Stimulated activated CD4-positive, alpha-beta T cell treated with anti-CD3 and anti-CD28 coated beads, Interleukin-15, amount 100 ng/mL, for 24 hours (primary cell): ENCODE results near the gene RNF220.
"Not testable (repeated sequence)": the region's sequence is repeated elsewhere in the genome, so short reads cannot be mapped to it uniquely, and the experiment has no call there.

Experiments
- DNase-seq: peaks from one replicate; pipeline ENCODE4 v3.0.0-alpha.2; 2020

The RNF220 gene

DNA sequence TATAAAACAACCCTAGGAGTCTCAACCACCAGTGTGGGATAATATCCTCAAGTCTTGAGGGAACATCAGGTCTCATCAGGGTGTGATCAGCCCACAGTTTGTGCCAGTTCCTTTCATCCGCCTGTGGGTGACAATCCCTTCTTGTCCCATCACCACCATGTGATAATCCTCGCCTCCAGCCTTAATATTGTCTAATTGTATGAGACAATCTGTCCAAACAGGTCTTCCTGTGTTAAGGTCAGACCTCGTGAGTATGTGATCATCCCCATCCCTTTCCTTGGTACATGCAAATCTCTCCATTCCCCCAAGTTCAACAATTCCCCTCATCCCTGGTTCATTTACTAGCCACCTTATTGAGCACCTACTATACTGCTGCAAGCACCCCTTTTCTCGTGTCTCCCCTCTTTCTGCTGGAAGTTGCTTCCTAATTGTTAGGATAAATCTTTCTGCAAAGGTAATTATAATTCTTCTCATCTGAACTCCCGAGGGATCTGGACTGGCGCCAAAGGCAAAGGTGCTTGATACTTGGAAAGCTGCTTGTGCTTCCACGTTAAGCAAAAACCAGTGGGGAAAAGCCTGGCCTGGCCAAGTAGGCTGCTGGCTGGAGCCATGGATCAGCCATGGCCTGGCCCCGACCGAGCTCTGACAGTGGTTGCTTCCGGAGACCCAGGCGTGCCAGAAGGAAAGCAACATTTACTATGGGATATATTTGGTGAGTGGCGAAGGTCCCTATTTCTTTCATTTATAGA, 92.5 kb downstream of the RNF220 start:
- DNase-seq: no peak

DNA sequence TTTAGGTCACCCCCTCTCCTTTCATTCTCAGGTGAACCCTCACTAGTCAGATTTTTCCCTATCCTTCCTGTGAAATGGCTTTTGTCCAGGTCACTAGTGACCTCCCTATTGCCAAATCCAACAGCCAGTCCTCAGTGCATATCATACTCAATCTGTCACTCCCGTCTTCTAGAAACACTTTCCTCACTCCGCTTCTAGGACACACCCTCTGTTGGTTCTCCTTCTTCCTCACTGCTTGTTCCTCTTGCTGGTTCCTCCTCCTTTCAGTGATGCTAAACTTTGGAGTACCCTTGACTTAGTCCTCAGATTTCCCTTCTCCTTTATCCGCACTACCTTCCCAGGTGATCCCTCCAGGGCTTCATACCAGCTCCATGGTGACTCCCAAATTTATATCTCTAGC, 94.3 kb downstream of the RNF220 start:
- DNase-seq: no peak

DNA sequence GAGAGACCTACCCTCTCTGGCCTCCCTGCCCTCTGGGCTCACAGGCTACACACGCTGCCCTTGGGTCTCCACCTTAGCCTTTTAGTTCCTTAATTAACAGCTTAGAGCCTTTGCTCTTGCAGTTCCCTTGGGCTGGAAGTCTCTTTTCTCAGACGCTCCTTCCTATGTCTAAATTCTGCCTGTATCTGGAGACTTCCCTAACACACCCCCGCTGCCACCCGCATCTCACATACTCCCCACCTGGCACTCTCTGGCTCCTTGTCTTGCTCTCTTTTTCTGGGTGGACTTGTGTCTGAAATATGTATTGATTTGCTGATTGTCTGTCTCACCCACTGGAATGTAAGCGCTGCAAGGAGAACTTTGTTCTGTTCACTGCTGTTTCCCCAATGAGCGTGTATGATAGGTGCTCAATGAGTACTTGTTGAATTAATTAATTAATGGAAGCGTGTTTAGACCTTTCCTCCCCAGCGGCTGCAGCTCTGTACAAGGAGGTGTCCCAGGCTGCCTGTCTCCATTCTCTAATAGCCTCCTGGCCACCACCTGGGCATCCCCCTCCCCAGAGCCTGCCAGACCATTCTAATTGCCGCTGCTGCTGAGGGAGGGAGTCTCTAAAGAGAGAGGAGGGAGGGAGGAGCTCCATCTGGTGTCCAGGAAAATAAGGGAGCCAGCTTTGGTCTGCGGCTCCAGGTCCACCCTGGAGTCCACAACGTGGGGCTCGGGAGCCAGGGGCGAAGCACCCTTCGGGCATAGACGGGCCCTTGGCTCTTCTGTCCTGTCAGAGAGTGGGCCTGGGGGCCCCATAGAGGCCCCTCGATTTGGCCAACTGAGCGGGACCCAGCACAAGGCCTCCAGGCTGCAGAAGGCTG, 95.4 kb downstream of the RNF220 start:
- DNase-seq: no peak

DNA sequence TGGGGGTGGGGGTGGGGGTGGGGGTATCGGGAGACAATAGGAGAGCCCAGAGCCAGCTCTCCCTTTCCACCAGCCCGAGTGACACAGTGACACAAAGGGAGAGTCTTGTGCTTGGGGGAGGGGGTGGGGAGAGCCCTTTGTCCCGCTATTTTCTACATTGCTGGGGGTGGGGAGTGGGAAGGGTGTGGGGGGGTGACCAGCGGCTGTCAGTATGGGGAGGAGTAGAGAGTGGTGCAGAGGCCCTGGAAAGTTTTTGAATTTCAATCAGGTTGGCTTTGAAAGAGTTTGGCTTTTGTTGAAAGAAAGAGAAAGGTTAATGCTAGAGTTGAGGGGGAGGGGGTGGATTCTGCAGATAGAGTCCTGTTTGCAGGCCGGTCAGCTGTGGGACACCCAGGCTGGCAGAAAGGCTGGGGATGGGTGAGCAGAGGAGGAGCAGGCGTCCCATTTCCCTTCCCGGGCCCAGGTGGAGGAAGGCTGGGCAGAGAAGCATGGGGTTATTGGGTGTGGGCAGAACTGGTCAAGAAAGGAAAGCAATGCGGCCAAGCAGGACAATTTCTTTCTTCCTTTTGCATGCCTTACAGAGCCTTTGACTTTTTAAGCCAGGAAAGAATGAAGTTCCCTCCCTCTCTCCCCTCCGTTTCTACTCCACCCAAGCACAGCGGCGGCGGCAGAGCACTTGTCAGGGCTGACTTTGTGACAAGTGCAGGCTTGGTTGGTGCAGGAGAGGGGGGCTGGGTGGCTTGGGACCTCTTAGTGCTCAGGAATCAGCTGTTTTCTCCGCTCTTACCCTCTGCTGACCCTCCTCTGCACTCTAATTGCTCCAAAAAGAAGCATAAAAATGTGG, 96.2 kb downstream of the RNF220 start:
- no peak for DNase-seq

DNA sequence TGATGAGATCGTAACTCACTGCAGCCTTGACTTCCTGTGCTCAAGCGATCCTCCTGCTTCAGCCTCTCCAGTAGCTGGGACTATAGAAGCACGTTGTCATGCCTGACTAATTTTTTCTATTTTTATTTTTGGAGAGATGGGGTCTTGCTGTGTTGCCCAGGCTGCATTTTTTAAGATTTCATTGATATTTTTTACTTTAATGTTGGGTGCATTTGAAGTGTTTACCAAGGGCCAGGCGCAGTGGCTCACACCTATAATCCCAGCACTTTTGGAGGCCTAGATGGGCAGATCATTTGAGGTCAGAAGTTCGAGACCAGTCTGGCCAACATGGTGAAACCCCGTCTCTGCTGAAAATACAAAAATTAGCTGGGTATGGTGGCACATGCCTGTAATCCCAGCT, 97.8 kb downstream of the RNF220 start:
- DNase-seq: not testable (repeated sequence)

DNA sequence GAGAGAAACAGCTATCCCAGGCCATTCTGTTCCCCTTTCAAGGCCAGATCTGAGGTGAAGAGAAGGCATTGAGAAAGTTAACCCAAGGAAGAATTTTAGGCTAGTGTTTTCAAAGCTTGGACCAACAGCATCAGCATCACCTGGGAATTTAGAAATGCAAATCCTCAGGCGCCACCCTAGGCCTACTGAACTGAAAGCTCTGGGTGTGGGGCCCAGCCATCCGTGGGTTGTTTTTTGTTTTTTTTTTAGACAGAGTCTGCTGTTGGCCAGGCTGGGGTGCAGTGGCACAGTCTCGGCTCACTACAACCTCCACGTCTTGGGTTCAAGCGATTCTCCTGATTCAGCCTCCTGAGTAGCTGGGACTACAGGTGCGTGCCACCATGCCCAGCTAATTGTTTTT, 98.6 kb downstream of the RNF220 start:
- no peak for DNase-seq

DNA sequence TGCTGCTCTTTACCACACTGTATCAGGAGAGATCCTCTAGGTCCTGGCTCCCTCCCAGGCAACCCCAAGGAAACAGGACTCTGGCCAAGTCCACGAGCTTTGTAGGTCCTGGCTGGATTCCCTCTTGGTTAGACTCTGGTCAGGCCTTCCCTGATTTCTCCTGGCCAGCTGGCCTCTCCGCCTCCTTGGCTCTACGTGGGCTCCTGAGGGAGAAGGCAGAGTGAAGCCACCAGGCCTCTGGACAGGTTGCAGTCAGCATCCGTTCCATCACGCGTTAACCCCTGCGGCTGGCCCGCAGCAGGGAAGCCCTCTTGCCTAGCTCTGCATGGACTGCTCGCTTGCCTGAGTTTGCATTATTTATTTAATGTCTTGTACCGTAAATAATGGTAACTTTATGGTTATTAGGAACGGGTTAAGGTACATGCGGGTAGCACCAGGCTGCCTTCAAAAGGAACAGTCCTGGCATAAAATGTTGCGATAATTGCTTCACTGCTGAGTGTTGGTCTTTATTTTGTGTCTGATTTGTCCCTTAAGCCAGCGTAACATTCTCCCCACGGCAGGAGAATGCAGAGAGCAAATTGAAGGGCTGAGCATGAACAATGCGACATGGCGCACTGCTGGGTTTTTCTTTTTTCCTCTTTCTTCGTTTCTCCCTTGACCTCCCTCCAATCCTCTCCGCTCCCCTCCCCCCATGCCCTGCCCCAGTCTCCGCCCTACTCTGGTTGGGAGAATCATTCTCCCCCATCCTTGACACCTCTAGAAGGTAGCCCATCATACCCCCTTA, 100.3 kb downstream of the RNF220 start:
- DNase-seq: no peak

DNA sequence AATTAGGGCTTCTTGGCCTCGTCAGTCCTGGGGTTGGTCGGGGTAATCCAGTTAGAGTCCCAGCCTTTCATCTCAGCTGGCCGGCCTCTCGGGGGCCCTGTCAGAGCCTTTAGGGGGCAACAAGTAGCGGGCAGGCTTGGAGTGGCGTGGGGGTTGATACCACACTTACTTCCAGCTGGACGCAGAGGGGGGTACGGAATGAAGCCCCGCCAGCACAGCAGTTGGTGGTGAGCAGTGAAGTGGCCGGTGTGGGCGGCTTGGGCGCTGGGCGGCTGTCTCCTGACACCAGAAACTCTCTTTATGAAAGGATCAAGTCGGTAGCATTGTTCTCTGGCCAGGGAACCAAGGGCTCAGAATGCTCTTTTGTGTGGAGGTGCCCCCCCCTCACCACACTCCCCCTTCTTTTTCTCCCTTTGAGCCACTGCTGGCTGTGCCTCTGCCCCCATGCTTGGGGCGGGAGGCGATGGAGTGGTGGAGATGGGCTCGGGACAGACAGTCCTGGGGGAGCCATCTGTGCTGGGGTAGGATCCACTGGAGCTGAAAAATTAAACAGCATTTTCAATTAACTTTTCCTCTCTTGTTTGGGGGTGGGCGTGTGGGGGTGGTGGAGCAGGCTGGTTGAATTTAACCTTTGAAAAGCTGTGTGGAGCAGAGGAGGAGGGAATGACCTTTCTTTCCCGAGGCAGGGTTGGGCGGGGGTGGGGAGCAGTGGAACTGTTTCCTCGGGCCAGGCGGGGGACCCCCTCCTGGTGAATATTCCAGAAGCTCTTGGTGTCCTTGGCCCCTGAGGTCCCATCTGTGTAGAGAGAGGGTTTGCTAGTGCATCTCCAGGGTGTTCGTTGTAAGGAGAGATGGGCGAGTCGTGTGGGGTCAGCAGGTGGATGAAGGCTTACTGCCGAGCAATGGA, 102.7 kb downstream of the RNF220 start:
- no peak for DNase-seq

DNA sequence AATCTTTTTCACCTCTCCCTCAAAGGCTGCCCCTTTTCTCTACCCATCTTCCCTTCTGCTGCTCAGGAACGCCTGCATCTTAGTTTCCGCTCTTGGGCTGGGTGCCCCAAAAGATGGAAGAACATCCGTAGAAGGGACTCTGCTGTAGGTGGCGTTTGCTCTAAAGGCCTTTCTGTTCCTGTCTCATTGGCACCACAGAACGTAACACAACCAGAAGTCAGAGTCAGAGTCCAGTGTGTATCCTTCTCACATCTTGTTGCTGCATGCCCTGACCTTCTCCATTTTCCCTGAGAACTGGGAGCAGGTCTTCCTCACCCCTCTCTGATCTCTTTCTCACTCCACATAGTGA, 103.3 kb downstream of the RNF220 start:
- DNase-seq: no peak

DNA sequence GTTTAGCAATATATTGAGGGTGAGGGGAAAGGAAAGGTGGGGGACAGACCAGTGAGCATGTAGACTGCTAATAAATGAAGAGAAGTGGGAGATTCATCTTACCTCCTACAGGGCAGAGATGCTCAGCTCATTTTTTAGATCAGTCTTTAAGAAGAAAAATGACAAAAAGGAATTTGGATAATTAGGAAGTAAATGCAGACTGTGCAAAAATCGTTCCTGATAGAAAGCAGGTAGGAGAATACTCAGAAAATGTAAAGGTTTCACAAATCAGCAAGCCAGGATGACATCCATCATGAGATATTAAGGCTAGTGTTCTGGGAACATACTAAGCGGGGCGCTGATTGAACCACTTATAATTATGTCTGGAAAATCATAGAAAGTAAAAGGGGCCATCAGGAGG, 106.3 kb downstream of the RNF220 start:
- DNase-seq: no peak

DNA sequence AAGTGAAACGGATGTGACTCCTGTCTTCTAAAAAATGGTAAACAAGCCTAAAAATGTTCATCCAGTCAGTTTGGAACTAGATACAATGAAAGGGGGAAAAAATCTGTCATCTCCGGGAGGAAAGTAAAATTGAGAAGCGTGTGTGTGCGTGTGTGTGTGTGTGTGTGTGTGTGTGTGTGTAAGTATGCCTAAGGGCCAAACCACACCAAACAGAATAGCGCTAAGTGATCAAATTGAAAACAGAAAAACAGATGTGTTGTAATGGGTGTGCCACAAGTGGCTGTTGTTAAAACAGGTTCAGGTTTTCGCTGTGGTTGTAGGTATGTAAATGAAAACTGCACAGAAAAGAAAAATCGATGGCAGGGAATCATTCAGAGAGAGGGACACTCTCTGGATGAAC, 106.7 kb downstream of the RNF220 start:
- peak; percentile 51 for DNase-seq

DNA sequence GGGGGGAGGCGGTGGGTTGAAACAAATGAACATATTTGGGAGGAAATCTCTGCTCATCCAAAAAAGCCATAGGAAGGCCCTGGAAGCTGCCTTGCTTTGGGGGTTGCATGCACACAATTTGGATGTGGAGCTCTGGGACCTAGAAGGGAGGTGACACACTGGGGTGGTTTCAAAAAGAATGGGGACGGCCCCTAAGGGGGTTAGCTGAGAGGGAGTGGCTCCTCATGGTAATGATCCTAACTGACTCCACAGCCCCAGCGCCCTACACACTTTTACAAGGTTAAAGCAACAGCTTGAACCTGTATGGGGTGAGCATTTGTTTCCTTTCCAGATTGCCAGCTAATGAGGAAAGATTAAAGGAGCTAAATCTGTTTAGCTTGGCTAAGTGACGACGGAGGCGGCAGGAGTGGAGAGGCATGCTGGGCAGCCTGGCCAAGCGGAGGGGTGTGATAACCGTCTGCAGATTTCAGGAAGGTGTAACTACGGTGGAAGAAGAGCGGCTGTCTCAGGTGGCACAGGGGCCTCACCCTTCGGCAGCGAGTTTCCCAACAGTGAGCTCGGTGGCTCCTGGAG, 107.3 kb downstream of the RNF220 start:
- DNase-seq: peak; percentile 27

DNA sequence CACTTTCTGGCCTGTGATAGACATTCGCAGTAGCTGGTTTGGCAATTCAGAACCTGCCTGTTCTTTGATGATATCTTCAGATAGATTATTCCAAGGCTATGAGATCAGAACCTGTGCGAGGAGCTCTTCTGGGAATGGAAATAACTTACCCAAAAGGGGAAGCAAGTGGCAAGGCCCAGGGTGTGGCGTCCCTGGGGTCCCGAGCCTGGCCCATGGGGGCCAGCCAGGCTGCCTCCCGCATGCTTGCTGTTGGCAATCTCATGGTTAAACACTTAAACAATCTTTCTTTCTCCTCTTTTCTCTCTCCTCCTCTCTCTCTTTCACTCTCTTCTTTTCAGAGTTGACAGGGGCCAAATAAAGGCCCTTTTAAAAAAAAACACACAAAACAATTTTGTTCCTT, 108.1 kb downstream of the RNF220 start:
- no peak for DNase-seq

DNA sequence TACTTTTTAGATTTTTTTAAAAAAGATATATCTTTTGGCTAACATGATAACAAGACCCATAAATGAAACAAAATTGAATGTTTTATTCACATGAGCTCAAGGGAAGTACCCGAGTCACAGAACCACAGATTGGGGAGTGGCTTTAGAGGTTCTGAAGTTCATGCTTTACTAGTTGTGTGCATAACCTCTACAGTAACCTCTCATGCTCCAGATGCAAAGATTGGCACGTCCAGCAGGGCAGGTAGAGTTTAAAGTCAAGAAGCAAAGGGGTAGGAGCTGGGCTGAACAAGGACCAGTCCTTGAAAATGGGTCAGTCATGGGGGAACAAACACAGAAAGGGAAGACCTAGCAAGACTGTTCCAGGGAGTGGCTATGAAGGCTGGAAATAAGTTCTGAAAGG, 109.6 kb downstream of the RNF220 start:
- DNase-seq: no peak

DNA sequence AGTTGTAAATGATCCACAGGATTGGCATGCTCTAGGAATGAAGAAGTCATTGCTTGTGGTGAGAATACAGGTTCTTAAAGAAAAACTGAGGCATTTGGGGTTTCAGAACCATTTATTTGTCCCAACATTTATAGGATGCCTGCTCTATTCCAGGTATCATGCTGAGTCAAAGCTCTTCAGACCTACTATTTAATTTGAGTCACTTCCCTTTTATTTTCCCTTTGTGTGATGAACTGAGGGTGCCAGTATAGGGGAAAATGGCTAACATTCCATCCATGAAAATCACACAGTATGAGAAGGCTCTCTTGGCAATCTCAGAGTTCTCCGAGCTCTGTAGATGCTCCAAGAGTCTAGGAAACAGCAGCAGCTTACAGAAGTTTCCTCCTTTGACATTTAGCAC, 110.4 kb downstream of the RNF220 start:
- DNase-seq: no peak

DNA sequence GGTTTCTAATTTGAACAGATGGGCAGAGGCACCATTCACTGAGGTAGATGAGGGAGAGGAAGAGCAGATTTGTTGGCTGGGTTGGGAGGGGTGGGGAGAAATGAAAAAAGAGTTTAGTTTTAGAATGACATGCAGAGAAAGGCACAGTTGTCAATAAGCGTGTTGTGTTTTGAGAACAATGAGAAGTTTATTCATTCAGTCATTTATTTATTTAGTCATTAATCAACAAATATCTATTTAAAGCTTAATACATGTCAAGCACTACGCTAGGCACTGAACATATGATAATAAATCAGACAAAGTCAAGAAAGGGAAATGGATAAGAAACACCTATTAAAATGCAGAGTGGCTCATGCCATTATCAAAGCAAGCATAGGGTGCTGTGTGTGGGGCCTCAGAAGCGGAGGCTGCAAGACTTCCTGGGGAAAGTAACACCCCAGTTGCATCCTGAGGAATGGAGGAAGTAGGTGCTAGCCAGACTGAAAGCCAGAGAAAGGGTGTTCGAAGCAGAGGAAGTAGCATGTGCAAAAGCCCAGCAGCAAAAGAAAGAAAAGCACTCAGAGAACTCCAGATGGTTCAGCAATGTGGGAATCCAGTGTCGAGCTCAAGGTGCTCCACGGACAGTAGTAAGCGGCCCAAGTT, 114.1 kb downstream of the RNF220 start:
- no peak for DNase-seq

DNA sequence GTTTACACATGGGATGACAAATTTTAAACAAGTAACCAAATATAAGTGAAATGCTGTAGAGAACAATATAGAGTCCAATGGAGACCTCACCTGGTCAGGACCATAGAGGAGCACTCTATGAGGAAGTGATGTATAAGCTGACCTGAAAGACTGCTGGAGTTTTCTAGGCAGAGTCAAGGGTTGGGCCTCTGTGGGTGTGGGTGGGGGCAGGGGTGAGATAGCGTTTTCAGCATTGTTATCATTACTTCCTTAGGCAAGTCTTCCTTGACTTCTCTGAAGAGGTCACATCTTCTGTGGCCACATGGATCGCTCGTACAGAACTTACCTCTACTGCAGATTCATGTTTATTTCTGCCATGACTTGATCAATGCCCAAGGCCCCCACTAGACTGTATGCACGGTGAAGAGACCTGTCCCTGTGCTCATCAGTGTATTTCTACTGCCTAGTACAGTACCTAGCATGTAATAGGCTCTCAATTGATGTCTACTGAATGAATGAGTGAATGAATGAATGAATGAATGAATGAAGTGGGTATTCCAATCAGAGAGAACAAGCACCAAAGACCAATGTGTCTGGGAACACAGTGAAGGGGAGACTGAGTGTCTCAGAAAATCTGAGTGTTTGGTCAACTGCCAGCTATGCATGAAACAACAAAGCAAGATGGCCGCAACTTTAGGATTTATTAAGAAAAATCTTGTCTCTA, 116.5 kb downstream of the RNF220 start:
- no peak for DNase-seq

DNA sequence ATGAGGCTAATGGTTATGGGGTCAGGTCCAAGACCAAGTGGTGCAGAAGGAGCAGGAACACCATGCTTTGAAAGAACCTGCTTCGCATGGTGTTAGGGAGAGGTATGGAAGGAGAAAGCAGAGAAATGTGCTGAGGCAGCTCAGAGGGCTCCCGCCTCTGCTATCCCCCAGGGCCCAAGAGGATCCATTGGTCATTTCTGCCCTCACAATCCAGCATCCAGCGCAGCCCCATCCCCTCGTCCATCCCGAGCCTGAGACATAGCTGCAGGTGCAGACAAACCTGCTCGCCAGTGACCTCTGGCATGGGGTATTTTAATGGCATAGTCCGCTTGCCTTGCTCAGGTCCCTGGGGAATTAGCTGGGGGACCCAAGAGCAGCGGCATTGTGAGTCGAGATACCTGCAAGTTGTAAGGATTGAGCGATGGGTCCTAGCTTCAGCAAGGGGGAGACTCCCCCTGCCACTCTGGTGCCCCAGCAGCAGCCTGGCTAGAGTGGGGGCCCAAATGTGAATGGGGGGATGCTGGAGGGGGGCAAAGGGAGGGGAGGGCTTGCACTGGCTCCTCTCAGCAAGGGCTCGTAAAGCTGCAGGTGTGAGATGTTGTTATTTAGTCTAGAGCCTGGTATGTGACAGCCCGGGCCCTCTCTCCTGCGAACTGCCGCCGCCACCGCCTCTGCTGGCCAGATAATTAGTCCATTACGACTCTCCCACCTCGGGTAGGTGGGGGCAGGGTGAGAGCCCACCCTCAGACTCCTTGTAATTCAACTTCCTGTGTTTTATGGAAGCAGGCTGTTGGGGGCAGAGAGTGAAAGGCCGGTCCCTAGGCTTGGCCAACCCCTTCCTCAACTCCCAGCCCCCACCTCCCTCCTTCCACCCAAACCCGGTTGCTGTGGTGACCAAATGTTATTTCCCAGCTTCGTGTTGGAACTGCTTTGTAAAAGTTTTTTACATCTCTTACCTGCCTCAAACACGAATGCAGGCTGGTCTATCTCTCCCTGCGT, 118.8 kb downstream of the RNF220 start:
- DNase-seq: no peak
